ENCODE data around the gene HMX1. TPM values are rescaled to one million over a fixed set of nuclear protein-coding genes. Genes with fewer than 3 reads are reported as not detected.

HMX1 gene
- total RNA-seq, 1 experiment from 2014 or later = not detected

GRCh38 chr4:8894424-8894816 lies 22.8 kb upstream of the HMX1 start:
- no peak for DNase-seq (ENCODE audit: low spot score)
- in situ Hi-C loops (cut with HindIII; ENCODE audit: low sequenced_read_pairs) = no loop called here

- DNase-seq (ENCODE audit: low spot score) = no peak
- in situ Hi-C loops (cut with HindIII; ENCODE audit: low sequenced_read_pairs) = no loop called here
Observed at GRCh38 chr4:8893624-8894423, 22.2 kb upstream of the HMX1 start.

- in situ Hi-C loops (cut with HindIII; ENCODE audit: low sequenced_read_pairs) = no loop called here
- DNase-seq (ENCODE audit: low spot score) = no peak
Observed at GRCh38 chr4:8893227-8893623, 21.6 kb upstream of the HMX1 start.

GRCh38 chr4:8892556-8893226 lies 21.1 kb upstream of the HMX1 start:
- no peak for DNase-seq (ENCODE audit: low spot score)
- in situ Hi-C loops (cut with HindIII; ENCODE audit: low sequenced_read_pairs) = no loop called here

GRCh38 chr4:8891646-8892555 lies 20.3 kb upstream of the HMX1 start:
- DNase-seq (ENCODE audit: low spot score) = no peak

GRCh38 chr4:8891255-8891645 lies 19.6 kb upstream of the HMX1 start:
- in situ Hi-C loops (cut with HindIII; ENCODE audit: low sequenced_read_pairs) = no loop called here
- no peak for DNase-seq (ENCODE audit: low spot score)

More at GRCh38 chr4:8891646-8892555, 20.3 kb upstream of the HMX1 start:
- in situ Hi-C loops (cut with HindIII; ENCODE audit: low sequenced_read_pairs) = no loop called here

- in situ Hi-C loops (cut with HindIII; ENCODE audit: low sequenced_read_pairs) = no loop called here
Observed at GRCh38 chr4:8888856-8889255, 17.2 kb upstream of the HMX1 start.

GRCh38 chr4:8886612-8887406 lies 15.2 kb upstream of the HMX1 start:
- in situ Hi-C loops (cut with HindIII; ENCODE audit: low sequenced_read_pairs) = no loop called here
- no peak for DNase-seq (ENCODE audit: low spot score)

More at GRCh38 chr4:8888856-8889255, 17.2 kb upstream of the HMX1 start:
- DNase-seq (ENCODE audit: low spot score) = no peak

- DNase-seq (ENCODE audit: low spot score) = no peak
- in situ Hi-C loops (cut with HindIII; ENCODE audit: low sequenced_read_pairs) = no loop called here
Observed at GRCh38 chr4:8882239-8882638, 10.6 kb upstream of the HMX1 start.

- in situ Hi-C loops (cut with HindIII; ENCODE audit: low sequenced_read_pairs) = no loop called here
- no peak for DNase-seq (ENCODE audit: low spot score)
Observed at GRCh38 chr4:8880851-8881250, 9.2 kb upstream of the HMX1 start.

- no peak for DNase-seq (ENCODE audit: low spot score)
- in situ Hi-C loops (cut with HindIII; ENCODE audit: low sequenced_read_pairs) = no loop called here
Observed at GRCh38 chr4:8879574-8879973, 7.9 kb upstream of the HMX1 start.

- DNase-seq (ENCODE audit: low spot score) = no peak
- in situ Hi-C loops (cut with HindIII; ENCODE audit: low sequenced_read_pairs) = no loop called here
Observed at GRCh38 chr4:8878421-8878820, 6.8 kb upstream of the HMX1 start.

- in situ Hi-C loops (cut with HindIII; ENCODE audit: low sequenced_read_pairs) = no loop called here
- no peak for DNase-seq (ENCODE audit: low spot score)
Observed at GRCh38 chr4:8877780-8878040, 6.1 kb upstream of the HMX1 start.

- DNase-seq (ENCODE audit: low spot score) = no peak
- in situ Hi-C loops (cut with HindIII; ENCODE audit: low sequenced_read_pairs) = no loop called here
Observed at GRCh38 chr4:8876982-8877779, 5.5 kb upstream of the HMX1 start.

- in situ Hi-C loops (cut with HindIII; ENCODE audit: low sequenced_read_pairs) = no loop called here
- DNase-seq (ENCODE audit: low spot score) = no peak
Observed at GRCh38 chr4:8874896-8875680, 3.4 kb upstream of the HMX1 start.

- no peak for DNase-seq (ENCODE audit: low spot score)
- in situ Hi-C loops (cut with HindIII; ENCODE audit: low sequenced_read_pairs) = no loop called here
Observed at GRCh38 chr4:8874003-8874895, 2.6 kb upstream of the HMX1 start.
